GM13977 (cell line): ENCODE results near the gene NAXE.

Source experiments
- DNase-seq: peaks from one replicate; pipeline ENCODE4 v3.0.0; 2012; ENCODE audit warnings: low spot score
- in situ Hi-C: fragments of 300-500 bp; cut with MboI; formaldehyde crosslinking; loops from one replicate; pipeline ENCODE4 v1.12.0; 2022; ENCODE audit warnings: low sequenced_read_pairs, low pct_unique_long_range_greater_than_20kb, mixed read lengths, inconsistent platforms; ENCODE audit not compliant: unreplicated experiment
- TF ChIP-seq, protein P1 (sequence below): IDR thresholded peaks from 2 replicates; pipeline ENCODE4 v1.5.1; 2012; ENCODE audit warnings: mild to moderate bottlenecking, control low read depth; ENCODE audit not compliant: insufficient read depth; ENCODE audit errors: extremely low read depth, missing control alignments

NAXE gene

DNA sequence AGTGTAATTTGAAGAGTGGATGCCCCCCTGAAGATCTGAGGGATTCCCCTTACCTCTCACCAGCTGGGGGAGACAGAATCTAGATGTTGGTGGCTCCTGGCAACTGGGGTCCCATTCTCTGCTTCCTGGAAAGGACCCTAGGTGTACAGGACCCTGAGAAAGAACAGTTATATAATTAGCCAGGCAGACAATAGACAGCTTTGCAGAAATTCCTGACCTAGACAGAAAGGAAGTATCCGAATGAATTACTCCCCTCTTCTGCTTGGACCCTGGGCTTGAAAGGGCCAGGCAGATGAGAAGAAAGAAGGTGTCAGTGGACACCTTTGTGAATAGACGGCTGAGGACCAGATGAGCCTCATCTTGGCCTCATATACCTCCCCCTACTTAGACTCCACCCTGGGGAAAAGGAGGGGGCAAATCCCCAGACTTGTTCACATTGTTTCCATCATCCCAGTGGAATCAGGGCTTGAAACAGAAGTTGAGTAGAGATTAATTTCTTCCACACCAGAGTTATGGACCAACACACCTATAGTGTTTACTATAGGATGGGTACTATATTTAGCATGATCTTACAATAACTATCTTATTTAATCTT is 17.4 kb upstream of the NAXE start:
- in situ Hi-C loops = no loop called here
- no peak for DNase-seq
- TF ChIP-seq, protein P1, sequence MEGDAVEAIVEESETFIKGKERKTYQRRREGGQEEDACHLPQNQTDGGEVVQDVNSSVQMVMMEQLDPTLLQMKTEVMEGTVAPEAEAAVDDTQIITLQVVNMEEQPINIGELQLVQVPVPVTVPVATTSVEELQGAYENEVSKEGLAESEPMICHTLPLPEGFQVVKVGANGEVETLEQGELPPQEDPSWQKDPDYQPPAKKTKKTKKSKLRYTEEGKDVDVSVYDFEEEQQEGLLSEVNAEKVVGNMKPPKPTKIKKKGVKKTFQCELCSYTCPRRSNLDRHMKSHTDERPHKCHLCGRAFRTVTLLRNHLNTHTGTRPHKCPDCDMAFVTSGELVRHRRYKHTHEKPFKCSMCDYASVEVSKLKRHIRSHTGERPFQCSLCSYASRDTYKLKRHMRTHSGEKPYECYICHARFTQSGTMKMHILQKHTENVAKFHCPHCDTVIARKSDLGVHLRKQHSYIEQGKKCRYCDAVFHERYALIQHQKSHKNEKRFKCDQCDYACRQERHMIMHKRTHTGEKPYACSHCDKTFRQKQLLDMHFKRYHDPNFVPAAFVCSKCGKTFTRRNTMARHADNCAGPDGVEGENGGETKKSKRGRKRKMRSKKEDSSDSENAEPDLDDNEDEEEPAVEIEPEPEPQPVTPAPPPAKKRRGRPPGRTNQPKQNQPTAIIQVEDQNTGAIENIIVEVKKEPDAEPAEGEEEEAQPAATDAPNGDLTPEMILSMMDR = no peak

DNA sequence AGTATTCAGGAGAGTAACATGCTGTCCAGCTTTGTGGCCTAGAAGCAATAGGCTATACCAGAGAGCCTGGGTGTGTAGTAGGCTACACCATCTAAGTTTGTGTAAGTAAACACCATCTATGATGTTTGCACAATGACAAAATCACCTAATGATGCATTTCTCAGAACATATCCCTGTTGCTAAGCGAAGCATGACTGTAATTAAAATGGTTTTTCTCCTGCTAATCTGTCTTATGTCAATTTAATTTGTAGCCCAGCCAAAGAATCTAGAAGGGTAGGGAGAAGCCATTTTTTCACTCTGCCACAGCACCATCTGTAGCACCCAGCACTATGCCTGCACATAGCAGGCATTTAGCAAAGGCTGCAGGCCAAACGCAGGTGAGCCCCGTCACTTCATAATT is 14.0 kb upstream of the NAXE start:
- DNase-seq = no peak
- in situ Hi-C loops = no loop called here
- TF ChIP-seq, protein P1 = no peak

DNA sequence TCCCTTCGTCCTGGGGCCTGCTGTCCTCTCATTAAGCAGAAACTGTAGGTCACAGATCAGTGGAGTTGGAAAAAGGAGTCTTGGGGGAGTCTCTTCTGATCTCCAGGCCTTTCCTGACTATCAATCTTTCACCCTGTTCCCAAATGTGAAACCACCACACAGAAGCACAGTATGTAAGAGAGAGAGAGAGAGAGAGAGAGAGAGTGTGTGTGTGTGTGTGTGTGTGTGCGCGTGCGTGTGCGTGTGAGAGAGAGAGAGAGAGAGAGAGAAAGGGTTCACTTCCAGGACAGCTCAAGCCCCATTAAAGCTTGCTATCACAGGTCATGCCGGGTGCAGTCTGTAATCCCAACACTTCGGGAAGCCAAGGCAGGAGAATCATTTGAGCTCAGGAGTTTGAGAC is 13.5 kb upstream of the NAXE start:
- in situ Hi-C loops = no loop called here
- TF ChIP-seq, protein P1 = no peak
- DNase-seq = no peak

DNA sequence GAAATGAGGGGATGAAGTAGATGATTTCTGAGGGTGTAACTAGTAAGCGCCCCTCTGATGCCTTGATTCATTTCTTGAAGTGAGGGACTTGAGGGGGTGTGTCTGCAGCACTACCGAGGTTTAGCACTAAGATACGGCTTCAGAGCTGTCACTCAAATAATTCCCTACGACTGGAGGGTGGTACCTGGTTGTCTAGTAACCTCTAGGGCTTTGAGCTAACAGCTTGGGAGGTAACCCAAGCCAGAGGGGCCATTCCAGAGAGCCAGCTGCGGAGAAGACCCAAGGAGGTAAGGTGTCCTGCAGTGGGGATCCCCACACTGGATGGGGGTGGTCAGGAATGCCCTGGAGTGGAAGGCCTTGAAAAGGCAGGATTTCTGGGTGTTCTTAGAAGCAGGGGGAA is 12.1 kb upstream of the NAXE start, which contains the start of gene TTC24:
TTC24 (plus strand) TSS at position 252 of the 400 bp plus-strand sequence. CDS start 1,642 bp downstream, outside the sequence.
- TF ChIP-seq, protein P1 = no peak
- DNase-seq = no peak
- in situ Hi-C loops = no loop called here

DNA sequence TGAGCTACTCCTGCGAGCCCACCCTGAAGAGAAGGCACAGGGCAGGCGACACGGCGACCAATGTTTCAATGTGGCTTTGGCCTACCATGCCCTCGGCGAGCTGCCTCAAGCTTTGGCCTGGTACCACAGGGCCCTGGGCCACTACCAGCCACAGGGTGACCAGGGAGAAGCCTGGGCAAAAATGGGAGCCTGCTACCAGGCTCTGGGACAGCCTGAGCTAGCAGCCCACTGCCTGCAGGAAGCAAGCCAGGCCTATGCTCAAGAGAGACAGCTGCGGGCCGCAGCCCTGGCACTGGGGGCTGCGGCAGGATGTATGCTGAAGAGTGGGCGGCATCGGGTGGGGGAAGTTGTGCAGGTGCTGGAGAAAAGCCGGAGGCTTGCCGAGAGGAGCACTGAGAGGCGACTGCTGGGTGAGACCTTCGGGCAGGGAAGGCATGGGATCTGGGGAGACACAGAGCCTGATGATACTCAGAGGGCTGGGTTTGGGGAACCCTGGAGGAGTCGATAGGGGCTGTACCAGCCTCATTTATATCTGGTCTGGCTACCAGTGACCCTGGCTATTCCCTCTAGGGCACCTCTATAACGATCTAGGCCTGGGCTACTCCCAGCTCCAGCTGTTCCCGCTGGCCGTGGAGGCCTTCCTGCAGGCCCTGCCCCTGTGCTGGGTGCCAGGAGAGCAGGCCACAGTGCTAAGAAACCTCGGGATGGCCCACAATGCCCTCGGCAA is 9.8 kb upstream of the NAXE start:
- TF ChIP-seq, protein P1 = no peak
- DNase-seq = no peak
- in situ Hi-C loops = no loop called here

DNA sequence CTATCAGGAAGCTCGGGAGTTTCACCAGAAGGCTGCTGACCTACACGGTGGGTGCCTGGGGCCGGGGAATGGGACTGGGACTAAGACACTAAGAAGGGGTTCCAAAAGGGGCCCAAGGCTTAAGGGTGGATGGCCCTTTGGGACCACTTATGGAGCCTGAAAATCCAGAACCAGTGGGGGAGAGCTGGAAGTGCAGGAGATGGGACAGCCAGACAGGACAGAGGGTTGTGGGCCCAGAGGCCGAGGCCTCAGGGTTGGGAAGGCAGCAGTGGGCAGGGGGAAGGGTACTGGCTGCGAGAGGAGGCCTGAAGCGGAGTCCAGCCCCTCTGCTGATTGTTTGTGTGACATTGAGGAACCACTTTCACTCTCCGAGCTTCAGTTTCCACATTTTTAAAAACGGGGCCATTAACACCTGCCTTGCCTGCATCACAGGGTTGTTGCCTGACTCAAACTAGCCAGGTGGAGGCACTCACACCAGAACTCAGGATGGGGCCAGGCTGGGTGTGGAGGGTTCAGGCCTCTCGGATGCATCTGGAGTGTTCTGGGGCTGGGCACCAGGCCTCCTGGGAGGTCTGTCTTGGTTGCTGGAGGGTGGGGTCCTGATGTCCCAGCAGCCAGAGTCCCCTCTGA is 9.1 kb upstream of the NAXE start:
- in situ Hi-C loops = no loop called here
- TF ChIP-seq, protein P1 = no peak

More for the DNA sequence above, 9.1 kb upstream of the NAXE start:
- DNase-seq = no peak
